GM18517 (cell line): ENCODE measurements around the gene IL20RB.
"Not testable (repeated sequence)": the region's sequence is repeated elsewhere in the genome, so short reads cannot be mapped to it uniquely, and the experiment has no call there.

Source experiments
- ATAC-seq: cut with Tn5 transposase; IDR thresholded peaks from one replicate; pipeline ENCODE4 v1.9.1; 2021; ENCODE audit warnings: mild to moderate bottlenecking, moderate library complexity; ENCODE audit not compliant: unreplicated experiment

IL20RB gene

GRCh38 chr3:136943436-136943835 is 14.3 kb upstream of the IL20RB start:
- no peak for ATAC-seq

- ATAC-seq = no peak
Observed at GRCh38 chr3:136946978-136947377, 10.8 kb upstream of the IL20RB start.

- ATAC-seq = no peak
Observed at GRCh38 chr3:136947477-136947876, 10.3 kb upstream of the IL20RB start.

GRCh38 chr3:136949146-136949545 is 8.6 kb upstream of the IL20RB start:
- ATAC-seq = no peak

- no peak for ATAC-seq
Observed at GRCh38 chr3:136949708-136950107, 8.1 kb upstream of the IL20RB start.

- ATAC-seq = no peak
Observed at GRCh38 chr3:136950623-136951022, 7.2 kb upstream of the IL20RB start.

GRCh38 chr3:136952292-136952691 is 5.5 kb upstream of the IL20RB start:
- no peak for ATAC-seq

- ATAC-seq = no peak
Observed at GRCh38 chr3:136954251-136954650, 3.5 kb upstream of the IL20RB start.

- no peak for ATAC-seq
Observed at GRCh38 chr3:136954980-136955780, 2.6 kb upstream of the IL20RB start.

- no peak for ATAC-seq
Observed at GRCh38 chr3:136955813-136956212, 2.0 kb upstream of the IL20RB start.

- no peak for ATAC-seq
Observed at GRCh38 chr3:136956971-136957370, 812 bp upstream of the IL20RB start.

GRCh38 chr3:136958939-136959338 is 1.2 kb downstream of the IL20RB start:
- no peak for ATAC-seq

GRCh38 chr3:136959599-136959998 is 1.8 kb downstream of the IL20RB start:
- no peak for ATAC-seq

GRCh38 chr3:136960838-136961836 is 3.4 kb downstream of the IL20RB start:
- no peak for ATAC-seq

- no peak for ATAC-seq
Observed at GRCh38 chr3:136962927-136963326, 5.1 kb downstream of the IL20RB start.

- ATAC-seq = not testable (repeated sequence)
Observed at GRCh38 chr3:136969539-136969938, 11.8 kb downstream of the IL20RB start.

GRCh38 chr3:136973352-136973751 is 15.6 kb downstream of the IL20RB start:
- ATAC-seq = no peak

- ATAC-seq = no peak
Observed at GRCh38 chr3:136974670-136975069, 16.9 kb downstream of the IL20RB start.

- no peak for ATAC-seq
Observed at GRCh38 chr3:136979204-136979603, 21.4 kb downstream of the IL20RB start.

- ATAC-seq = no peak
Observed at GRCh38 chr3:136979684-136980083, 21.9 kb downstream of the IL20RB start.

- no peak for ATAC-seq
Observed at GRCh38 chr3:136982033-136982432, 24.2 kb downstream of the IL20RB start.
